SKM-1 (cell line): Measurements from ENCODE around the gene BPIFB2.

Source experiments
- DNase-seq: peaks from one replicate; lab custom pipeline; 2025; ENCODE audit not compliant: unreplicated experiment; lab: John Stamatoyannopoulos, UW

The BPIFB2 gene

GRCh38 chr20:33067806-33068205, 60.3 kb downstream of the BPIFB2 start:
- no peak for DNase-seq

- DNase-seq, result no peak
Observed at GRCh38 chr20:33068251-33068939, 60.9 kb downstream of the BPIFB2 start.

DNA sequence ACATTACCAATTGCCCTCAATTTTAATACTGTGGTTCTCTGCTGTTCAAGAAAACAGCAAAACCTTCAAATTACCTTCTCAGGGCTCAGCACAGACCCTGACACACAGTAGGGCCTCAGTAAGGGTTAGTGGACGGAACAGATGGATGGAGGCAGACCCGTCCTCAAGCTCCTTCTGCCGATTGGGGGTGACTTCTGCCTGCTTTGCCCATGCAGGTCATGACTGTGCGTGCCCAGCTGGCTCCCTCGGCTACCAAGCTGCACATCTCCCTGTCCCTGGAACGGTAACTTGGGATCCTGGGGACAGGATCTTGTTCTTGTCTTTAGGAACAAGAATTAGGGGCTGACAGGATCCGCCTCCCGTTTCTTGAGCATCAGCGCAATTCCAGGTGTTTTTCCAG, 62.2 kb downstream of the BPIFB2 start:
- DNase-seq, result no peak

DNA sequence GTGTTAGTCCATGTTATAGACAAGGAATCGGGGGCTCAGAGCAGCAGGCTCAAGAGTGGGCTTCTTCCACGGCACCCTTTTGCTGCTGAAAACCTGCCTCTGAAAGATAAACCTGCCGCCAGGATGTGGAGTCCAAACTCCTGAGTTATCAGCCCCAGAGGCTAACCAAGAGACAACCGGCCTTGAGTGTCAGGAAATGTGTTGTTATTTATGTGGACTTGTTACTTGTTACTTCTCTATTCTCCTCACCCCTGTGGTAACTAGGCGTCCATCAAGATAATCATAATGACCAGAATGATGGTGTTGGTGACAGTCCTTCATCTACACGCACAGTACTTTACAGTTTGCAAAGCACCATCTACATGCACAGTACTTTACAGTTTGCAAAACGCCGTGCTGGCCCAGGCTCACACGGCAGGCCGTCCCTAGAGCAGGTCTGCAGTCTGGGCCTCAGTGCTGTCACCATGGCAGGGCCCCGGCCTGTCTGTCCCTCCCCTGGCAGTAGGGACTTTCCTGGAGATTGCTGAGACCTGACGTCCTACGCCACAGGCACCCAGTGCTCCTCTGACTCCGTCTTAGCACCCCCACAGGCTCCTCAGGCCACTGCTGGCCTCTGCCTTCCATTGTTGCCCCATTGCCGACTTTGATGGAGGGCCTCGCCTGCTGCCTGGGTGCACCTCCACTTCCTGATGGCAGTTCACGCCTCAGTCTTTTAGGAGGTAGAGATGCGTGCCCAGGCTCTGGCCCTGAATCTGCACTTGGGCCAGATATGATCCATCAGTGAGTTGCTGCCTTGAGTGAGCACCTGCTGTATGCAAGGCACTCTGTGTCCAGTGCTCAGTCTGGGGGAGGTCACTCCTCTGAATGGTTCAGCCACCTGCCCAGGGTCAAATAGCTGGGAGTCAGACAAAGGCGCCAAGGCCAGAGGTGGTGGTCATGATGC, 62.9 kb downstream of the BPIFB2 start:
- DNase-seq, result no peak

- no peak for DNase-seq
Observed at GRCh38 chr20:33071198-33071597, 63.7 kb downstream of the BPIFB2 start.

DNA sequence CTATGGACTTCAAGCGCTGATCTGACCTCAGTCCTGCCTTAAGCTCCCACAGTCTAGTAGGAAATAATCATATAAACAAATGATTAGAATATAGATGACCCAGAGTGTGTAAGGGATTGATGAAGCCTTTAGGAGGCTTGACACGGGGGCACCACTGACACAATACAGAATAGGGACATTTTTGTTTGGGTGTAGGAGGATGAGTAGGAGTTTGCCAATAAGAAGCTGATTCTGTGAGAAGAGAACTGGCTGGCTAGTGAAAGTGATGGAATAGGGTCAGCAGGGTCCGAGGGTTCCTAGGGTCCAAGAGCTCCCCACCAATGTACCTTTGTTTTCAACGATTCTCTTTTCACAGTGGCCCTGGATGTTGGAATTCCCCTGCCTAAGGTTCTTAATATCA, 64.9 kb downstream of the BPIFB2 start:
- no peak for DNase-seq

GRCh38 chr20:33072813-33073212, 65.3 kb downstream of the BPIFB2 start:
- no peak for DNase-seq
